Measurements from ENCODE around the gene TMBIM4. TPM values are rescaled to one million over a fixed set of nuclear protein-coding genes. Genes with fewer than 3 reads are reported as not detected.

TMBIM4 gene
- total RNA-seq, 1 experiment from 2014 or later, result 151 TPM

DNA sequence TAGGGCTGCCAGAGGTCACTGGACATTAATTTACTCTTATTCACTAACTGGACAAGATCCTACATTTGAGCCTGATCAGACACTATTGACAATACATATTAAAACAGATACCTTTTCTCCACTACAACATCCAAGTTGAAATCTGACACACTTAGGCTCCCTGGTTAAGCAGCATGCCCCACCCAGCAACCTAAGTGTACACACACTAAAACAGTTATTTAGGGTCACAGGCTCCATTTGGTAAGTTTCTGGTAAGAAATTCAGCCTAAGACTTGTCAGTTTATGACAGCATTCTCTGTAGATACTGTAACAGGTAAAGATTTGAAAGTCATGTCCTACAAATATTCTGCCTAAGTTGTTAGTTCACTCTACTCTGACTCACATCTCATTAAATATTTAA lies 27.0 kb downstream of the TMBIM4 start:
- peaks cover 20% of the 10 kb centered on the region for H3K79me2 ChIP-seq (ENCODE audit: low read length)
- H3K4me1 ChIP-seq (ENCODE audit: low read length), result no peaks in the 10 kb centered on the region
- H3K4me3 ChIP-seq (ENCODE audit: low read length), result no peak overlapping the region
- no peaks in the 10 kb centered on the region for H3K9me2 ChIP-seq (replicated peaks; ENCODE audit: insufficient read depth, low read length)
- H2AFZ ChIP-seq (ENCODE audit: low read length), result no peak overlapping the region
- peaks cover 64% of the 10 kb centered on the region for H3K36me3 ChIP-seq (ENCODE audit: insufficient read depth, low read length)
- no peak overlapping the region for H3K9ac ChIP-seq (ENCODE audit: low read length)
- H3K27me3 ChIP-seq (ENCODE audit: low read length), result no peaks in the 10 kb centered on the region
- DNase-seq, result no peak
- peaks cover 10% of the 10 kb centered on the region; the same call in 1 of the 2 replicates for H3K9me3 ChIP-seq (ENCODE audit: low read length)
- no peak overlapping the region for H3K27ac ChIP-seq (ENCODE audit: low read length)
- H4K20me1 ChIP-seq (ENCODE audit: insufficient read depth, low read depth, low read length), result no peaks in the 10 kb centered on the region
- no peak overlapping the region for H3K4me2 ChIP-seq (ENCODE audit: low read depth, low read length, poor library complexity, severe bottlenecking)

DNA sequence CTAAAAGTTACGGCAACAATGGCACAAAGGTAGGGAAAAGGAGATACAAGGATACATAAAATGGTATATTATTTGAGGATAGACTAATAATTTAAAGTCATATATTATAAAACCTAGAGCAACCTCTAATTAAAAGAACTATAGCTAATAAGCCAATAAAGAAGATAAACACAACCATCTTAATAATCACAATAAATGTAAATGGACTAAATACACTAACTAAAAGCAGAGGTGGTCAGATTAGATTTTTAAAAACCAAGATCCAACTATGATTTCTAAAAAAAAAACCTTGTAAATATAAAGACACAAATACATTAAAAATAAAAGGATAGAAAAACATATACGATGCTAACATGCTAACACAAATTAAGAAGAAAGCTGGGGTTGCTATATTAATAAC lies 28.5 kb downstream of the TMBIM4 start:
- Histone ChIP-seq H3K9me2 (replicated peaks; ENCODE audit: insufficient read depth, low read length) (no peaks in the 10 kb centered on the region), H3K36me3 (ENCODE audit: insufficient read depth, low read length) (peaks cover 76% of the 10 kb centered on the region), H3K4me3 (ENCODE audit: low read length) (no peak overlapping the region), H3K9me3 (ENCODE audit: low read length) (peaks cover 10% of the 10 kb centered on the region; the same call in 1 of the 2 replicates), H2AFZ (ENCODE audit: low read length) (no peak overlapping the region), H4K20me1 (ENCODE audit: insufficient read depth, low read depth, low read length) (no peaks in the 10 kb centered on the region), H3K4me2 (ENCODE audit: low read depth, low read length, poor library complexity, severe bottlenecking) (no peak overlapping the region), H3K4me1 (ENCODE audit: low read length) (no peaks in the 10 kb centered on the region), H3K79me2 (ENCODE audit: low read length) (peaks cover 21% of the 10 kb centered on the region), H3K27ac (ENCODE audit: low read length) (no peak overlapping the region), H3K27me3 (ENCODE audit: low read length) (no peaks in the 10 kb centered on the region), H3K9ac (ENCODE audit: low read length) (no peak overlapping the region)
- DNase-seq, result no peak

DNA sequence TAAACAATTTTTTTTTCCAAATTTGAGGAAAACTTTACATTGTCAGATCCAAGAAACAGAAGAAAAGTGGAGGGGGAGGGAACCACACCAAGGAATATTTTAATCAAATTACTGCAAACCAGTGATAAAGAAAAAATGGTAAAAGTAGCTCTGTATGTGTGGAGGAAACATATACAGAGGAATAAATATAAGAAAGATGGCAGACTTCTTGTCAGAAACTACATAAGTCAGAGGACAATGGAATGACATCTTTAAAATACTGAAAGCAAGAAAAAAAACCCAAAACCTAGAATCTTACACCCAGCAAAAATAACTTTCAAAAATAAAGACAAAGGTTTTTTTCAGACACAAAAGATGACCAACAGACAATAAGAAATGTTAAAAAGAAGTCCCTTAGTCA lies 29.1 kb downstream of the TMBIM4 start:
- Histone ChIP-seq H3K36me3 (ENCODE audit: insufficient read depth, low read length) (peaks cover 79% of the 10 kb centered on the region), H2AFZ (ENCODE audit: low read length) (no peak overlapping the region), H3K27ac (ENCODE audit: low read length) (no peak overlapping the region), H3K27me3 (ENCODE audit: low read length) (no peaks in the 10 kb centered on the region), H3K9me3 (ENCODE audit: low read length) (peaks cover 10% of the 10 kb centered on the region; the same call in 1 of the 2 replicates), H3K4me3 (ENCODE audit: low read length) (no peak overlapping the region), H3K79me2 (ENCODE audit: low read length) (peaks cover 24% of the 10 kb centered on the region), H3K9ac (ENCODE audit: low read length) (no peak overlapping the region), H3K9me2 (replicated peaks; ENCODE audit: insufficient read depth, low read length) (no peaks in the 10 kb centered on the region), H4K20me1 (ENCODE audit: insufficient read depth, low read depth, low read length) (no peaks in the 10 kb centered on the region), H3K4me2 (ENCODE audit: low read depth, low read length, poor library complexity, severe bottlenecking) (no peak overlapping the region), H3K4me1 (ENCODE audit: low read length) (no peaks in the 10 kb centered on the region)
- no peak for DNase-seq

DNA sequence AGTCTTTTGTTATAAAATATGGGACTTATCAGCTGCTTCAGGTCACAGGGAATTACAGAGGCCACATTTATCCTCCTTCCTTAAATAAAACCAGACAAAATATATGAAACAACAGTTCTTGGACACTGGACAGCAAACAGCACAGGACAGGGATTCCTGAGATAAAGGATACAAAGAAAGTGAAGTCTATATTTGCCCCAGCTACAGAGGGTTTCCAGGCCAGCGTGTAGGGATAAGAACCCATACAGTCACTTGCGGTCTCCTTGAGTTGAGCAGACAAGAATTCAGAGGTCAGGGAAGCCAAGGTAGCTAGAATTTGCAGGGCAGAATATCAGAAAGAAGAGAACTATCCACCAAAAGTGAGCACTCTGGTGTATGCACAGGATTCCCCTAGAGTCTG lies 30.5 kb downstream of the TMBIM4 start:
- no peak for DNase-seq
- H3K4me2 ChIP-seq (ENCODE audit: low read depth, low read length, poor library complexity, severe bottlenecking), result no peak overlapping the region
- no peak overlapping the region for H3K27ac ChIP-seq (ENCODE audit: low read length)
- peaks cover 10% of the 10 kb centered on the region; the same call in 1 of the 2 replicates for H3K9me3 ChIP-seq (ENCODE audit: low read length)
- no peak overlapping the region for H3K4me3 ChIP-seq (ENCODE audit: low read length)
- no peaks in the 10 kb centered on the region for H3K27me3 ChIP-seq (ENCODE audit: low read length)
- peaks cover 24% of the 10 kb centered on the region for H3K79me2 ChIP-seq (ENCODE audit: low read length)
- H3K4me1 ChIP-seq (ENCODE audit: low read length), result no peaks in the 10 kb centered on the region
- no peak overlapping the region for H3K9ac ChIP-seq (ENCODE audit: low read length)
- no peaks in the 10 kb centered on the region for H3K9me2 ChIP-seq (replicated peaks; ENCODE audit: insufficient read depth, low read length)
- H4K20me1 ChIP-seq (ENCODE audit: insufficient read depth, low read depth, low read length), result no peaks in the 10 kb centered on the region
- H3K36me3 ChIP-seq (ENCODE audit: insufficient read depth, low read length), result peaks cover 74% of the 10 kb centered on the region
- no peak overlapping the region for H2AFZ ChIP-seq (ENCODE audit: low read length)

DNA sequence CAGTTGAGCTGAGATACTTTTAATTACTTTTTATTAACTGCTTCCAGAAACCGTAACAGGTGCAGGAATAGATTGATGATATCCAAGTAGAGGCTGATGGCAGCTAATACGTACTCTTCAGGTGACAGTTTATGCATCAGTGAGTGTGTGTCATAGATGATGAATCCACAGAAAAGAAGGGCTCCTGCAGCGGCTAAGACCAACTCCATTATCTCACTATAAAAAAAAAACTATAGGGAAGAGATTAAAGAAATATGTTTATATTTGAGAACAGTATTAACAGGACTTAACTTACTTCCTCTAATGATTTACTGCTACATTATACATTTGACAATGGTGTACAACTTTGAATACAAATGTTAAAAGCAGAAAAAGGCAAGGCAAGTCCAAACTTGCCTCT lies 31.9 kb downstream of the TMBIM4 start:
- H3K27ac ChIP-seq (ENCODE audit: low read length), result no peak overlapping the region
- DNase-seq, result no peak
- H3K4me3 ChIP-seq (ENCODE audit: low read length), result no peak overlapping the region
- H3K36me3 ChIP-seq (ENCODE audit: insufficient read depth, low read length), result peaks cover 62% of the 10 kb centered on the region
- H4K20me1 ChIP-seq (ENCODE audit: insufficient read depth, low read depth, low read length), result no peaks in the 10 kb centered on the region
- no peaks in the 10 kb centered on the region for H3K4me1 ChIP-seq (ENCODE audit: low read length)
- H3K9me2 ChIP-seq (replicated peaks; ENCODE audit: insufficient read depth, low read length), result no peaks in the 10 kb centered on the region
- no peak overlapping the region for H2AFZ ChIP-seq (ENCODE audit: low read length)
- no peaks in the 10 kb centered on the region for H3K27me3 ChIP-seq (ENCODE audit: low read length)
- peaks cover 10% of the 10 kb centered on the region; the same call in 1 of the 2 replicates for H3K9me3 ChIP-seq (ENCODE audit: low read length)
- H3K4me2 ChIP-seq (ENCODE audit: low read depth, low read length, poor library complexity, severe bottlenecking), result no peak overlapping the region
- peaks cover 19% of the 10 kb centered on the region for H3K79me2 ChIP-seq (ENCODE audit: low read length)
- H3K9ac ChIP-seq (ENCODE audit: low read length), result no peak overlapping the region

DNA sequence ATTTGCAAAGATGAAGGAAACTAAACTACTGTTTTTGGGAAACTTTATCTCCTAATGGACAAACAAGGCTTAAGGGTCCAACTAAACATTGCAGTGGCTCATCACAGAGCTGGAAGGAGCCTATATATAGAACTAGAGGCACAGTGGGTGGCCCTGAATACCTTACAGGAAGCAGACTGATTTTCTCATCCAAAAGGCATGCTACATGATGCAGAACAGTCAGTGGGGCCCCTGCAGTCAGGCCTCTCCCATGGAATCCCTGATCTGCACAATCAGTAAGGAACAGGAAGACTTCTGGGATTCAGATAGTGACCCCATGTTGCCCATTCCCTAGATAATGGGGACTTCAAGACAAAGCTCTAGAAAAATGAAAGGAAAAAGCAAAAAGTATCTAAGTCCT lies 37.4 kb downstream of the TMBIM4 start:
- Histone ChIP-seq H3K36me3 (ENCODE audit: insufficient read depth, low read length) (peaks cover 26% of the 10 kb centered on the region), H3K4me3 (ENCODE audit: low read length) (peak overlapping the region; percentile 79), H3K9me2 (replicated peaks; ENCODE audit: insufficient read depth, low read length) (no peaks in the 10 kb centered on the region), H3K4me2 (ENCODE audit: low read depth, low read length, poor library complexity, severe bottlenecking) (peak overlapping the region; percentile 76), H3K27me3 (ENCODE audit: low read length) (no peaks in the 10 kb centered on the region), H3K4me1 (ENCODE audit: low read length) (peaks cover 25% of the 10 kb centered on the region), H3K79me2 (ENCODE audit: low read length) (peaks cover 59% of the 10 kb centered on the region), H2AFZ (ENCODE audit: low read length) (no peak overlapping the region), H4K20me1 (ENCODE audit: insufficient read depth, low read depth, low read length) (peaks cover 6% of the 10 kb centered on the region; the same call in 1 of the 2 replicates), H3K27ac (ENCODE audit: low read length) (peak overlapping the region; percentile 53), H3K9me3 (ENCODE audit: low read length) (no peaks in the 10 kb centered on the region), H3K9ac (ENCODE audit: low read length) (peak overlapping the region; percentile 77)
- no peak for DNase-seq

DNA sequence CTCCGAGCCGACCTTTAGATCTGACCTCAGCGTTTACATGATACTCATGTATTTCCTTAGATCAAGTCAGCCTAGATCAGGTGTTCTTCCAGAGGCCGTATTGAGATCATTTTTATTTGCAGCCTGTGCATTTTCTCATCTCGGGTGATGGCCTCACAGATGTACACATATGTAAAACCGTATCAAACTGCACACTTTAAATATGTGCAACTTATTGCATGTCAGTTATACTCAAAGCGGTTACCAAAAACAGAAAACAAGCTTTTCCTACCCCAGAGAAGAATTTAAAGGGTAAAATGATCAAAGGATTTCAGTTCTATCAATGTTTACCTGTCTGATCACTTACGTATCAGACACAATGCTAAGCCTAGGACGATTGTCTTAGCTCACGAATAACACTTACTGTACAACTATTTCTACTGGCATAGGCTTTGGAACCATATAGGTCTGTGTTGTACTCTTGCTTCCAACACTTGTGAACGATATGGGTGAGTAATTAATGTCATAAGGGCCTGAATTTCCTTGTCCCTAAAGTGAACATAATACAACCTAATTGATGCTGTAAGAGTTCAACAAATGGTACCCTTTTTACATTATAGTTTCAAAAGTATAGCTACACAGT lies 38.6 kb downstream of the TMBIM4 start:
- Histone ChIP-seq H3K27ac (ENCODE audit: low read length) (peak overlapping the region; percentile 53), H4K20me1 (ENCODE audit: insufficient read depth, low read depth, low read length) (peaks cover 6% of the 10 kb centered on the region; the same call in 1 of the 2 replicates), H3K9ac (ENCODE audit: low read length) (peak overlapping the region; percentile 77), H3K4me2 (ENCODE audit: low read depth, low read length, poor library complexity, severe bottlenecking) (peak overlapping the region; percentile 76), H3K27me3 (ENCODE audit: low read length) (no peaks in the 10 kb centered on the region), H3K9me3 (ENCODE audit: low read length) (no peaks in the 10 kb centered on the region), H3K79me2 (ENCODE audit: low read length) (peaks cover 69% of the 10 kb centered on the region), H3K4me1 (ENCODE audit: low read length) (peaks cover 25% of the 10 kb centered on the region), H2AFZ (ENCODE audit: low read length) (peak overlapping the region; percentile 92; the same call in 1 of the 2 replicates), H3K9me2 (replicated peaks; ENCODE audit: insufficient read depth, low read length) (no peaks in the 10 kb centered on the region), H3K4me3 (ENCODE audit: low read length) (peak overlapping the region; percentile 79), H3K36me3 (ENCODE audit: insufficient read depth, low read length) (peaks cover 24% of the 10 kb centered on the region)
- peak; percentile 50 for DNase-seq

DNA sequence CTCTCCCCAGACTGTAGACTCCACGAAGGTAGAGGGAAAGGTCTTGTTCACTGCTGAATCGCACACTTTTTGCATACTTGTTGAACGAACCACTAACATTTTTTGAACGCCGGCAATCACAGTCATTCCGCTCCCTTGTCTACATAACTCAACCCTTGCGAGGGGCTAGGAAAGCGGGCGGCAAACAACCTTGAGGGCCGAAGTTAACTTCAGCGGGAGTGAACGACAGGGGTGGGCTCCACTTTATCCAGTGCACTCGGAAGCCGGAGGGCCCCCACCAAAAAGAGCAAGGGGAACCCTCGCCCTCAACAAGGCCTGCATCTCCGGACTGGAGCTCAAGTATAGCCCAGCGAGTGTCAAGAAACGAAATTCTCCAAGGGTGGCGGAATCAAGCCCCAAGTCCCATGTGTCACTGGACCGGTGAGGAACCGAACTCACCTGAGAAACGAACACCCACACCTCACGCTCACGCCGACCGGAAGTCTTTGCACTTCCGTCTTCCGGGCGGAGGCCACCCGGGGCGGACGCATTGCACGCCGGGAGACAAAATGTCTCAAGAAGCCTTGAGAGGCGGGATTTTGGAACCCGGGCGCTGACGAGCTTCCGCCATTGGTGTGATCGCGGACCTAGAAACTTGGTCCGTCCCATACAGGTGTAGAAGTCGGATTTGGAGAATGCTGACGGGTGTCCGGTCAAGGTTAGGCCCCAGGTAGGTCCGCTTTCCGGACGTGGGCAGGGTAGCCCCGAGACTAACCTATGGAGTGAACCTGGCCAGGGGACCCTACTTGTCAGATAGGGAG lies 39.3 kb downstream of the TMBIM4 start, which contains the start of gene LLPH:
TSS of gene LLPH (minus strand) at position 484 of the 800 bp plus-strand sequence. CDS start 1,644 bp downstream, outside the sequence.
- no peaks in the 10 kb centered on the region for H3K9me2 ChIP-seq (replicated peaks; ENCODE audit: insufficient read depth, low read length)
- H3K79me2 ChIP-seq (ENCODE audit: low read length), result peaks cover 71% of the 10 kb centered on the region
- no peaks in the 10 kb centered on the region for H3K9me3 ChIP-seq (ENCODE audit: low read length)

More for the DNA sequence above, 39.3 kb downstream of the TMBIM4 start, which contains the start of gene LLPH:
- Histone ChIP-seq H3K27me3 (ENCODE audit: low read length) (no peaks in the 10 kb centered on the region), H4K20me1 (ENCODE audit: insufficient read depth, low read depth, low read length) (peaks cover 8% of the 10 kb centered on the region; the same call in 1 of the 2 replicates), H2AFZ (ENCODE audit: low read length) (peak within 1 kb of the TSS; percentile 92; the same call in 1 of the 2 replicates), H3K4me1 (ENCODE audit: low read length) (peaks cover 25% of the 10 kb centered on the region), H3K9ac (ENCODE audit: low read length) (peak within 1 kb of the TSS; percentile 77), H3K4me3 (ENCODE audit: low read length) (peak within 1 kb of the TSS; percentile 79), H3K27ac (ENCODE audit: low read length) (peak within 1 kb of the TSS; percentile 53), H3K36me3 (ENCODE audit: insufficient read depth, low read length) (peaks cover 25% of the 10 kb centered on the region; the same call in 1 of the 2 replicates), H3K4me2 (ENCODE audit: low read depth, low read length, poor library complexity, severe bottlenecking) (peak within 1 kb of the TSS; percentile 76)
- peak; percentile 97 for DNase-seq

All from Karpas-422 (cell line).